ENCODE data around the gene ST6GALNAC4.
"Not testable (repeated sequence)": the region's sequence is repeated elsewhere in the genome, so short reads cannot be mapped to it uniquely, and the experiment has no call there.

The ST6GALNAC4 gene

DNA sequence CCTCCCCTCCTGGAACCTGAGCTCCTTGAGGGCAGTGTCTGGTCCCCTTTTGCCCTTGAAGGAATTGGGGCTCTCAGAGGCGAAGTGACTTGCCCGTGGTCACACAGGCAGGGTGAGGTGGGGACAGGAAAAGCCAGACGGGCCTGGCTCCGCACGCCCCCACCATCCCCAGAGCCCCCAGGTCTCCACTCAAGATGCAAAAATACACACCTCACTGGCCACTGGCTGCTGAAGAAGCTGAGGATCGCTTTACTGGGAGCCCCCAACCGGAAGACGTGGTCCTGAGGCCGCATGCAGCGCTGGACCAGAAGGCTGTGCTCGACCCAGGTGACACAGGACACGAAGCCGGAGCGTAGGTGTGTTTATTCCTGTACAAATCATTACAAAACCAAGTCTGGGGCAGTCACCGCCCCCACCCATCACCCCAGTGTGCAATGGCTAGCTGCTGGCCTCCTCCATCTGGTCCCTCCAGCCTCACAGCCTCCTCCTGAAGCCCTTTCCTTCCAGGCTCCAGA lies 31.8 kb downstream of the ST6GALNAC4 start:
- DNase-seq = no peak

DNA sequence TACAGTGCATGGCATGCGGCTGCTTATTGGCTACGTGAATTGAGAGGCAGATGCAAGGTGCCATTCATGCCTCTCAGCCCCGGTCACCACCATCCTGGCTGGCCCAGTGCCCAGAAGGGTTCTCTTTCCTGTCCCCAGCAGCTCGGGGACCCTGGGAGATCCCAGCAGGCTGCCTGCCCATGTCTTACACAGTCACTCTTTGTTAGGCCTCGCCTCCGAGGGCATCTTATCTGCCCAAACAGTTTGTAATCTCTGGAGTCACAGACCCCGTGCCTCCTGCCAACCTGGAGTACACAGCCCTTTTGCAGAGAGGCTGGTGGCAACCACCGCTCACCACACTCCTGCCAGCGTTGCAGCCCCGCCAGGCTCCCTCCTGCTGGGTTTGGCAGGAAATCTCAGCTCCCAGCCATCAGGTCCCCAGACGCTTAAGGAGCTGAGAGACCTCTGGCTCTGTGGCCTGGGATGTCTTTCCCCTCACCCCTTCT lies 32.4 kb downstream of the ST6GALNAC4 start:
- no peak for DNase-seq

- DNase-seq = no peak
Observed at GRCh38 chr9:127883959-127884358, 32.9 kb downstream of the ST6GALNAC4 start.

DNA sequence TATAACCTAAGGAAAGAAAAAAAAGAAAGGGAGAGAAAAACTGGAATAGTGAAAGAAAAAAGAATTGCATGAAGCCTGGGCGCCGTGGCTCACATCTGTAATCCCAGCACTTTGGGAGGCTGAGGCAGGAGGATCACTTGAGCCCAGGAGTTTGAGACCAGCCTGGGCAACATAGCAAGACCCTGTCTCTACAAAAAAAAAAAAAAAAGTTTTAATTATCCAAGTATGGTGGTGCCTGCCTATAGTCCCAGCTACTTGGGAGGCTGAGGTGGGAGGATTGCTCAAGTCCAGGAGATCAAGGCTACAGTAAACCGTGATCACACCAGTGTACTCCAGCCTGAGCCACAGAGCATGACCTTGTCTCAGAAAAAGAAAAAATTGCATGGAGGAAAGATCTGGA lies 35.1 kb downstream of the ST6GALNAC4 start:
- DNase-seq = not testable (repeated sequence)

- no peak for DNase-seq
Observed at GRCh38 chr9:127880143-127880542, 36.7 kb downstream of the ST6GALNAC4 start.

DNA sequence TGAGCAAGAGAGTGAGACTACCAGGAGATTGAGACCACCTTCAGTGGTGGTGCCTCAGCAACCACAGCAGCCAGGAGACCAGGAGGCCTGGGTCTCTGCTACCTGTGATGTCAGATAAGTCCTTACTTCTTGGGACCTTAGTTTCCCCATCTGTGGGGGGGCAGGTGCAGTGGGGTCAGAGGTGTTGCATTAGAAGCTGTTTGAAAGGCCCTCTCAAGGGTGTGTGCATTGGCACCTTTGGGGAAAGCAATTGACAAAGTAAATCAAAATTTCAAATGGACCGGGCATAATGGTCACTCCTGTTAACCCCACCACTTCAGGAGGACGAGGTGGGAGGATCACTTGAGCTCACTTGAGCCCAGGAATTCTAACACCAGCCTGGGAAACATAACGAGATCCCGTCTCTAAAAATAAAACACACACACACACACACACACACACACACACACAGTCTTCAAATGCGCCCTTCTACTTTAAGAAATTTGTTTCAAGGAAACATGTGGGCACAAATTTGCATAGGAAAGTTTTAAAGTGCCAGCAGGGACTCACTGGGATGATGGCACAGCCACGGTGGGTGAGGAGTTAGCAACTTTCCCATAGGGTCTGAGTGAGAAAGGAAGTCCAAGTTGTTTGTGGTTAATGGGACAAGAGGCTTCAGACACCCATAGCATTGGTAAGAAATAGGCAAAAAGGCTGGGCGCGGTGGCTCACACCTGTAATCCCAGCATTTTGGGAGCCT lies 38.0 kb downstream of the ST6GALNAC4 start:
- DNase-seq = no peak

- DNase-seq = no peak
Observed at GRCh38 chr9:127878001-127878651, 38.7 kb downstream of the ST6GALNAC4 start.

DNA sequence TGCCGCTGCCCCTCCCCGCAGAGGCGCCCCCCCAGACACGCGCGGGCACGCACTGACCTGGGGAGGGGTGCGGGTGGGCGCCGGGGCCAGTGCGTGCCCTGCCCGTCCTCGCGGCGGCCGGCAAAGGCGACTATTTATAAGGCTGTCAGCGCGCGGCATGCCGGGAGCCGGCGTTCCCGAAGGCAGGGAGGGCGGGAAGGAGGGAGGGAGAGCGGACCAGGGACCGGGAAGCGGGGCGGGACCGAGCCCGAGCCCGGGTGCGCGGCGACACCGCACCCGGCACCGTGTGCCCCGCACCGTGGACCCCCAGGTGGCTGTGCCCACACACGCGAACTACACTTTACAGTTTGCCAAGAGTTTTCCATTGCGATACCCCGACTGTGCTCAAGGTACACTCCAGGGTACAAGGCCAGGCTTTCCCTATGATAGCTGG lies 39.3 kb downstream of the ST6GALNAC4 start, which contains the start of gene AK1:
Gene AK1, minus strand, starts transcription at position 110 of the 433 bp plus-strand sequence. CDS start 3,058 bp downstream, outside the sequence.
- no peak for DNase-seq

- no peak for DNase-seq
Observed at GRCh38 chr9:127876764-127877562, 39.9 kb downstream of the ST6GALNAC4 start.

GRCh38 chr9:127876026-127876763 lies 40.6 kb downstream of the ST6GALNAC4 start:
- no peak for DNase-seq

GRCh38 chr9:127875306-127875966 lies 41.4 kb downstream of the ST6GALNAC4 start:
- no peak for DNase-seq

- DNase-seq = no peak
Observed at GRCh38 chr9:127874301-127875221, 42.3 kb downstream of the ST6GALNAC4 start.

DNA sequence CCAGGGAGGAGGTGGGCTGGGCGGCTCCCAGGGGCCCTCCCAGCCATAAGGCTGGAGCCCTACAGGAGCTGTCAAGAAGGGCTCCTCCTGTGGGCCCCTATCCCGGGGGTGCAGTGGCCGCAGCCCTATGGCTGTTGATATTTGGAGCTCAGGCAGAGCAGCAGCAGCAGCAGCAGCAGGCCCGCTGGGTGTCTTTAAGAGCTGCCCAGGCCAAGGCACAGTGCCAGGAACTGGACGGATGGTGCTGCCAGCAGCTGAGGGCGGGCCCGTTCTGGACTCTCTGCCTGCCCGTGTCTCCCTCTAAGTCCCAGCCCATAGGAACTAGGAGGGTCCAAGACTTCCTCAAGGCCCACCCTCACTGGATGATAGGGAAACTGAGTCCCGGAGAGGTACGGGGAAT lies 43.0 kb downstream of the ST6GALNAC4 start:
- no peak for DNase-seq

- DNase-seq = no peak
Observed at GRCh38 chr9:127873223-127873691, 43.6 kb downstream of the ST6GALNAC4 start.

- no peak for DNase-seq
Observed at GRCh38 chr9:127872369-127873222, 44.2 kb downstream of the ST6GALNAC4 start.

GRCh38 chr9:127871531-127871930 lies 45.3 kb downstream of the ST6GALNAC4 start:
- no peak for DNase-seq

DNA sequence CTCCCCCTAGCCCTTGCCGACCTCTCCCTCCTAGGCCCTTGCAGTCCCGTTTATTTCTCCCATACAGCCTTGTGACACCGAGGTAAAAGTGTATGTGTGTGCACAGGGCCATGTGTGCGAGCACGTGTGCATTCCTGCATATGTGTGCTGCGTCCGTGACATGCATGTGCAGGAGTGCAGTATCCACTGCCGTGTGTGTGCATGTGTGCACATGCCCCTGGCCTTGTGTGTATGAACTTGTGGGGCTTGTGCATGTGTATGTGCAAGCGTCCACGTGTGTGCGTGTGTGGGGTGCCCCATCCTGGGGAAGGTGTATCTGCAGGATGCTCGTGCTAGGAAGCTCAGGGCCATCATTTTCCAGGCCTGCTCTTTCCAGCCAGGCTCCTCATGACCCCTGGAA lies 46.0 kb downstream of the ST6GALNAC4 start:
- DNase-seq = no peak

DNA sequence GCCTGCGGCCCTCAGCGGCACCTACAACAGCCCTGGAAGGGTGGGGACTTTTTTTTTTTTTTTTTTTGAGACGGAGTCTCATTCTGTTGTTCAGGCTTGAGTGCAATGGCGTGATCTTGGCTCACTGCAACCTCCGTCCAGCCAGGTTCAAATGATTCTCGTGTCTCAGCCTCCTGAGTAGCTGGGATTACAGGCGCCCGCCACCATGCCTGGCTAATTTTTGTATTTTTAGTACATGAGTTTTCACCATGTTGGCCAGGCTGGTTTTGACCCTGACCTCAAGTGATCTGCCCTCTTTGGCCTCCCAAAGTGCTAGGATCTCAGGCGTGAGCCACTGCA lies 46.7 kb downstream of the ST6GALNAC4 start:
- DNase-seq = not testable (repeated sequence)

DNA sequence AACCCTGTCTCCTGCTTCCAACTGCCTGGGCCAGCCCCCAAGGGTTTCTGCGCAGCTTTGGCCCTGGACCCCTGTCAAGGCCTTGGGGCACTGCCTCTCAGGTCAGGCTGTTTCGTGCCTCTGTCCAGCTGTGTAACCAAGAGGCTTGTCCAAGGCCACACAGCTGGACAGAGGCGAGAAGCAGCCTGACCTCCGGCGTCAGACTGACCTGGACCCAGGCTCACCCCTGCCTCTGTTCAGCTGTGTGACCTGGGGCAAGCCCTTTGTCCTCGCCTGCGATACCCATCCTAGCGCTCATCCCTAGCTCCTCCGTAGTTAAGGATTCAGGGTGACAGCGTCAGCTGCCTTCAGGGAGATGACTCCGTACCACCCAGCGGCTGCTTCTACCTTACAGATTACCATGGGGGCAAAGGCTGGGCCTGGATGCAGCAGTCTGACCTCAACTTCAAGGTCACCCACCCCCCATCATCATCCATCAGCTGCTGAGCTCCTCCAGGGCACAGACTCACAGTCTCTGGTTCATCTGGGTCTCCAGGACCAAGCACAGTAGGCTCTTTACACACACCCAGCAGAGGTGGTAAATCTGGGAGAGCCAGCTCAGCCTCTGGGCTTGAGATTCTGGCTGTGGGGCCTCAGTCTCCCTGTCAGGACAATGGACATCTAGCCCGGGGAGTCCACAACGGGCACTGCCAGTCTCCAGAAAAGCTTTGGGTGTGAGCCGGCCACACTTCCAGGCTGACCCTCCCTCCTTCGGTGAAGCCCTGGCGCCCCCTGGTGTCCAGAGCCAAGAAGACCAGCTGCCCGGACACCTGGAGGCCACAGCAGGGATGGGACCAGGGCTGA lies 47.3 kb downstream of the ST6GALNAC4 start:
- peak; percentile 90 to 92 for DNase-seq

All from activated CD4-positive, alpha-beta T cell treated with anti-CD3 and anti-CD28 coated beads, Interleukin-2, amount 50 U/mL, for 48 hours (primary cell).